ENCODE results near the gene GSTT4.
"Not testable (repeated sequence)": the region's sequence is repeated elsewhere in the genome, so short reads cannot be mapped to it uniquely, and the experiment has no call there.

GSTT4 gene

DNA sequence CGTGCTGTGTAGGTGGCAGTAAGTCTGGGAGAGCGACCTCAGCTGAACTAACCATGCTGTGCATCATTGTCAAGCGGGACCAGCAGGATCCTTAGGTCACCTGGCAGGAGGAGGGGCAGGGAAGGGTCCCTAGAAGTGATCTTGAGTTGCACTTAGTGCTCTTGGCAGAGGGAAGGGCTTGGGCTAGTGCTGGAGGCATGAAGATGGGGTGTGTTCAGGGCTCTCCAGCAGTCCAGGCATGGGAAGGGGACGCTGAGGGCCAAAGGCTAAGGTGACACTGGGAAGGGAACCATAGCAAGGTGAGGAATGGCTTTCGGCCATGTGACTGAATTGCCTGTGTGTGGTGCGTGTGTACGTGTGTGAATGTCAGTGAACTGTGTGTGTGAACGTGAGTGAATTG, 19.2 kb downstream of the GSTT4 start:
- DNase-seq: not testable (repeated sequence)

- peak; percentile 66 to 68 for DNase-seq
Observed at GRCh38 chr22:23984430-23984829, 20.8 kb downstream of the GSTT4 start.

DNA sequence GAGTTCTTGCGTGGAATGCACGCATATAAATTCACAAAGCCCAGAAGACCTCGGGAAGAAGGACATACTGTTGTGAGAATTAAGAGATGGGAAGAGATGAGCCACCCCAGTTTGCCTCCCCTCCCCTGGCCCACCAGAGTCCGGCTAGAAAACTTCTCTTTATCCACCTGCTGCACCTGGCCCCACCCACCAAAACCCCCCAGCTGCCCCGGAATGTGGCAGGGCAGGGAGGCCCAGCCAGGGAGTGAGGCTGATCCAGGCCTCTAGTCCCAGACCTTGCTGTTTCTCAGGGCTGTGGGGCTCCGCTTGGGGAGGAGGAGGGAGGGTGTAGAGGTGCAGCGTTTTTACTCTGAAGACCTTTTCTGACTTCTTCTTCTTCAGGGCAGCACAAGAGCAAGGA, 24.7 kb downstream of the GSTT4 start:
- DNase-seq: not testable (repeated sequence)

DNA sequence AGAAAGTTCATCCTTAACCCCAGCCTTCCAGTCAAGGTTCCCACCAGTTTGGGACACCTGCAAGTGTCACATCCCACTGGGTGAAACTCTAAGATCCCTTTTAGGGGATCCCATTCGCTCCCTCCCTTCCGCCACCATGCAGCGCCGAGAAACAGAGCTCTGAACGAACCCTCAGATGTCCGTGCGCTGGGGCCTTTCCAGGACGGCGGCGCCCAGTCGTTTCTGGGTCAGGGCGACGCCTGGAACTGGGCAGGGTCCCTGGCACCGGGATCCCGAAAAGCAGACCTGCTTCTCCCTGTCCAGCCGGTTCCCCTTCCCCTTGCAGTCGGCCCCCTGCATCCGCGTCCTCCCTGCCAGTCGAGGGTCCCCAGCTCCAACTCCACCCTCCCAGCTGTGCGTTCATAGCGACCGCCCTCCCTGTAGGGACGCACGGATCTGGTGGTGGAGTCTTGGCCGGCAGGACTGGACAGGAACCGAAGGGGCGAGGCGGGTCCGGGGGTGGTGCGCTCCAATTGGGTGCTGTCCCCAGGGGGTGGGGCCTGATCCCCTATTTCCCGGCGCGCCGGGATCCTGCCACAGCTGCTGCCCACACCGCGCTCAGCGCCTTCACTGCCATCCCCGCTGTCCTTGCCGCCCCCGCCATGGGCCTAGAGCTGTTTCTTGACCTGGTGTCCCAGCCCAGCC, 25.6 kb downstream of the GSTT4 start, which contains the start of gene GSTT2:
Gene GSTT2 (plus strand): TSS at position 578 of the 684 bp plus-strand sequence.
- not testable (repeated sequence) for DNase-seq

DNA sequence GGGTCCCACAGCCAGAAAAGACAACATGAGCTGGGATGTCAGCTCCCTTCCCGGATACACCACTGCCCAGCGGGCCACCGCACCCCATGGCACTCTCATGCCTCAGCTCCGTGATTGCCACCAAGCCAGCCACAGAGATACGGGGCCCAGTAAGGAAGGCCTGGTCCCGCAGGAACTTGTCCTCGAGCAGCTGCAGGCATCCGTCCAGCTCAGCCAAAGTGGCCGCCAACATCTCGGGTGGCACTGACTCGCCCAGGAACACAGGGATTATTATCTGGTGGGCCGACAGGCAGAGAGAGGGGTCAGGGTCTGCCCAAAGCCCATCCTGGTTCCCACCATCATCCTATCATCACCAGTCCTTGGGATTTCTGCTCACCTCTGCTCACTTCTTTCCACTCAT, 27.9 kb downstream of the GSTT4 start:
- not testable (repeated sequence) for DNase-seq

GRCh38 chr22:23974836-23975352, 30.4 kb downstream of the GSTT4 start:
- DNase-seq: not testable (repeated sequence)

- DNase-seq: not testable (repeated sequence)
Observed at GRCh38 chr22:23974345-23974744, 30.9 kb downstream of the GSTT4 start, which contains the start of gene DDT. TSS of gene DDT (minus strand) at chr22:23974441. CDS start at chr22:23974414, 27 bp downstream.

GRCh38 chr22:23971927-23972326, 33.3 kb downstream of the GSTT4 start:
- DNase-seq: not testable (repeated sequence)

DNA sequence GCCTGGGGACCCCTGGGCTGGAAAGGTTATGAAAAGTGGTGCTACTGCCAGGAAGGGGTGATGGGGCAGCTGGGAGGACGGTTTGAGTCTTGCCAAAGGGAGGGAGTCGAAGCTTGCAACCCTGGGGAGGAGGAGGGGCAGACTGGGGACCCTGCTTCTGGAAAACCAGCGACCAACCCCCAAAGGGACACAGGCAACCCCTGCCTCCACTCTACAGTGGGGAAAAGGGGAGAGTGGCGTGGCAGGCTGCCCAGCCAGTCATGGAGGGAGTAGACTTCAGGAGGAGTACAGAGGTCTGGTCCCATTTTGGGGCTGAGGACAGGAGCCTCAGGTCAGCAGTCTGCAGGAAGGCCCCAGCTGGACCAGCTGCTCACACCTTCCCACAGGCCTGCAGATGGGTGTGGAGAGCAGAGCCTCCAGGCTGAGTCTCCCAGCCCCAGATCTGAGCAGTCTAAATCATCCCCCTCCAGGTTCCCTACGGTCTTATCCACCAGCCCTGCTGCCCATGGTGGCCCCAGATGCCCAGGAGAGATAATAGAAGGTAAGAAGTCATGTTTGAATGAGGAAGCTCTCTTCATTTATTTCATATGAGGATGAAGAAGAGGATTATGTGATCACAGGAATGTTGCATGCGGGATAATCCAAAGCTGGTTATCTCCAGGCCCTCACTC, 34.3 kb downstream of the GSTT4 start:
- no peak for DNase-seq

GRCh38 chr22:23970201-23970641, 35.0 kb downstream of the GSTT4 start:
- no peak for DNase-seq

GRCh38 chr22:23969071-23969470, 36.2 kb downstream of the GSTT4 start:
- no peak for DNase-seq

DNA sequence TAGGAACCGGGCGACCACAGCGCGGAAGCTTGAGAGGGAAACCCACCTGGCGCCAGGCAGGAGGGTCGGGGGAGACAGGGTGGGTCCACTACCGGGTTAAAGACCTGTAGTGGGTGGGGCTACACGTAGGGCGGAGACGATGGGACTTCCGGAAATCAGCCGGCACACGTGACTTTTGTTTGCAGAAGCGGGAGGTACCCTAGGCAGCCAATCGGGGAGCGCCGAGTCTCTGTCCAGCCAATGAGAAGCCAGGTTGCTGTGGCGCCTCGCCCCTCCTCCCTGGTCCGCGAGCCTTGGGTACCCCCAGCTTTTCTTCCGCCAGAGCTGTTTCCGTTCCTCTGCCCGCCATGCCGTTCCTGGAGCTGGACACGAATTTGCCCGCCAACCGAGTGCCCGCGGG, 38.7 kb downstream of the GSTT4 start, which contains the start of gene DDTL:
Gene DDTL (plus strand): TSS at position 321 of the 400 bp plus-strand sequence. CDS start 27 bp downstream, at position 348.
- not testable (repeated sequence) for DNase-seq

DNA sequence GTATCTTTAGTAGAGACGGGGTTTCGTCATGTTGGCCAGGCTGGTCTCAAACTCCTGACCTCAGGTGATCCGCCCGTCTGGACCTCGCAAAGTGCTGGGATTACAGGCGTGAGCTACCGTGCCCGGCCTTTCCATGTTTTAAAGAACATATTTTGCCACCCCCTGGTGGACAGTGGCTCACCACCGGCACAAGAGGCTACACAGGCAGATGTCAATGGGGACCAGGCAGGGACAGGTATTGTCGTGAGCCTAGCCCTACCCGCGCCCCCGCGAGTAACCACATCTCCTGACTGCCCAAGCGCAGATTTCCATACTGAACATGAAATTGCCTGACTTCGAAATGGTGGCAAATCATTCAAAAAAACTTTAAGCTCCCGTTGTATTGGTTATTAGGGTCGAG, 39.2 kb downstream of the GSTT4 start:
- DNase-seq: not testable (repeated sequence)

GRCh38 chr22:23961084-23961771, 44.0 kb downstream of the GSTT4 start, which contains the start of gene GSTT2B:
TSS of gene GSTT2B (minus strand) at chr22:23961195. CDS start at chr22:23961131, 64 bp downstream.
- DNase-seq: not testable (repeated sequence)

- DNase-seq: peak; percentile 73 to 80
Observed at GRCh38 chr22:23956301-23956900, 48.9 kb downstream of the GSTT4 start.

DNA sequence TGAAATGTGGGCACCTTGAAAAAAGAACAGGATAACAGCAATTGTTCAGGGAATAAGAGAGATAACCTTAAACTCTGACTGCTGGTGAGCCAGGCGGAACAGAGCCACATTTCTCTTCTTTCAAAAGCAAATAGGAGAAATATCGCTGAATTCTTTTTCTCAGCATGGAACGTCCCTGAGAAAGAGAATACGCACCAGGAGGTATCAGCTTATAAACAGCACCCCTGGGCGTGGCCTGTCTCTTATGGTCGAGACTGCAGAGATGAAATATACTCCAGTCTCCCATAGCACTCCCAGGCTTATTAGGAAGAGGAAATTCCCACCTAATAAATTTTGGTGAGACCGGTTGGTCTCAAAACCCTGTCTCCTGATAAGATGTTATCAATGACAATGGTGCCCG, 49.4 kb downstream of the GSTT4 start:
- not testable (repeated sequence) for DNase-seq

DNA sequence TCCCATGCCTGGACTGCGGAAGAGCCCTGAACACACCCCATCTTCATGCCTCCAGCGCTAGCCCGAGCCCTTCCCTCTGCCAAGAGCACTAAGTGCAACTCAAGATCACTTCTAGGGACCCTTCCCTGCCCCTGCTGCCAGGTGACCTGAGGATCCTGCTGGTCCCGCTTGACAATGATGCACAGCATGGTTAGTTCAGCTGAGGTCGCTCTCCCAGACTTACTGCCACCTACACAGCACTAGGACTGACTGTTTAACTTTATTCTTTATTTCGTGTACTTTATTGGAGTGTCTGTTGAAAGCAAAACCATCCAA, 50.3 kb downstream of the GSTT4 start:
- not testable (repeated sequence) for DNase-seq

DNA sequence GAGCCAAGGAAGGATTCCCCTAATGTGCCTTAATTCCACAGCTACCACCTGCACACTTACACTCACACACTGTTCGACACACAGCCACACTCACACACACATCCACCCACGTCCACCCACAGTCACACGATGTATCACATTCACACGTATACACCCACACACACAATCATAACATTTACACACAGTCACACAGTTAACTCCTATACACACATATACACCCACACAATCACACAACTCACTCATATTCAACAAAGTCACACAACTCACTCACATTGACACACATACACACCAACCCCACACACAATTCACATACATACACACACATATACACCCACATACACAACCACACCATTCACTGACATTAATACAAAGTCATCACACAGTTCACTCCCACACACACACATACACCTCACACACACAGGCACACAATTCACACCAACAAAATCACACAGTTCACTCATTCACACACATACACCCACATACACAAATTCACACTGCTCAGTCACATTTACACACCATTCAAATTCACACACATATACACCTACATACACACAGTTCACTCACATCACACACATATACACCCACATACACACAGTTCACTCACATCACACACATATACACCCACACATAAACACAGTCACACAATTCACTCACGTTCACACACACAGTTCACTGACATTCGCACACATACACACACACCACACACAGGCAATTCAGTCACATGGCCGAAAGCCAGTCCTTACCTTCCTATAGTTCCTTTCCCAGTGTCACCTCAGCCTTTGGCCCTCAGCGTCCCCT, 50.9 kb downstream of the GSTT4 start:
- not testable (repeated sequence) for DNase-seq

GRCh38 chr22:23953485-23953884, 51.8 kb downstream of the GSTT4 start:
- not testable (repeated sequence) for DNase-seq

DNA sequence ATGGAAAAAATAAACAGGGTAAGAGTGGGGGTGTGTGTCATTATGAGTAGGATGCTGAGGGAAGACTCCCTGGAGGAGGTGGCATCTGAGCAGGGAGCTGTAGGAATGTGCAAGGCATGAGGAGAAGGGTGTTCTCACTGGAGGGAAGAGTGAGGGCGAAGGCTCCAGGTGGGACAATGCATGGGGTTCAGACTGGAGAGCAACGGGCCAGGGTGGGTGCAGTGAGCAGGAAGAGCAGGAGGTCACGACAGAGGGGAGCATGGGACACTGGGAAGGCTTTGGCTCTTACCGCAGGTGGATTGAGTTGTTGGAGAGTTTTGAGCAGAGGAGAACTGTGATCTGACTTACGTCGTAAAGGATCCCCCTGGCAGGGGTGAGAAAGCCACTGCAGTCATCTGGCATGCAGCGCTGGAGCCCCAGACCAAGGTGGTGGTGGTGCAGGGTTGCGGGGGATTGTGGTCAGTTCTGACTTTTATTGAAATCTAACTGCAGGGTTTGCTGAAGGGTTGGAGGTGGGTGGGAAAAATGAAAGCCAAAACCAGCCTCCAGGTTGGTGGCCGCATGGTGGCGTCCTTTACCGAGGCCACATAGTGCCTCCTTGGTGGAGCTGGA, 52.4 kb downstream of the GSTT4 start:
- not testable (repeated sequence) for DNase-seq

- not testable (repeated sequence) for DNase-seq
Observed at GRCh38 chr22:23951383-23951782, 53.9 kb downstream of the GSTT4 start.
